Measurements from ENCODE around the gene CCDC107. TPM values are rescaled to one million over a fixed set of nuclear protein-coding genes. Genes with fewer than 3 reads are reported as not detected.
"Not testable (repeated sequence)": the region's sequence is repeated elsewhere in the genome, so short reads cannot be mapped to it uniquely, and the experiment has no call there.

Gene CCDC107, protein sequence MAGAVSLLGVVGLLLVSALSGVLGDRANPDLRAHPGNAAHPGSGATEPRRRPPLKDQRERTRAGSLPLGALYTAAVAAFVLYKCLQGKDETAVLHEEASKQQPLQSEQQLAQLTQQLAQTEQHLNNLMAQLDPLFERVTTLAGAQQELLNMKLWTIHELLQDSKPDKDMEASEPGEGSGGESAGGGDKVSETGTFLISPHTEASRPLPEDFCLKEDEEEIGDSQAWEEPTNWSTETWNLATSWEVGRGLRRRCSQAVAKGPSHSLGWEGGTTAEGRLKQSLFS
- total RNA-seq = 48.4 TPM
- long read RNA-seq, transcript CCDC107-206 (5 exons, 1,242 nt) = major isoform, 44 of 95 reads
- long read RNA-seq, transcript CCDC107-204 (6 exons, 1,173 nt) = minor isoform, 28 of 95 reads
- long read RNA-seq, transcript CCDC107-202 (4 exons, 1,016 nt) = minor isoform, 13 of 95 reads
- long read RNA-seq, partial matches to known transcripts = 4 of 95 reads
- long read RNA-seq, other reads (novel, unspliced or antisense) = 4 of 95 reads

DNA sequence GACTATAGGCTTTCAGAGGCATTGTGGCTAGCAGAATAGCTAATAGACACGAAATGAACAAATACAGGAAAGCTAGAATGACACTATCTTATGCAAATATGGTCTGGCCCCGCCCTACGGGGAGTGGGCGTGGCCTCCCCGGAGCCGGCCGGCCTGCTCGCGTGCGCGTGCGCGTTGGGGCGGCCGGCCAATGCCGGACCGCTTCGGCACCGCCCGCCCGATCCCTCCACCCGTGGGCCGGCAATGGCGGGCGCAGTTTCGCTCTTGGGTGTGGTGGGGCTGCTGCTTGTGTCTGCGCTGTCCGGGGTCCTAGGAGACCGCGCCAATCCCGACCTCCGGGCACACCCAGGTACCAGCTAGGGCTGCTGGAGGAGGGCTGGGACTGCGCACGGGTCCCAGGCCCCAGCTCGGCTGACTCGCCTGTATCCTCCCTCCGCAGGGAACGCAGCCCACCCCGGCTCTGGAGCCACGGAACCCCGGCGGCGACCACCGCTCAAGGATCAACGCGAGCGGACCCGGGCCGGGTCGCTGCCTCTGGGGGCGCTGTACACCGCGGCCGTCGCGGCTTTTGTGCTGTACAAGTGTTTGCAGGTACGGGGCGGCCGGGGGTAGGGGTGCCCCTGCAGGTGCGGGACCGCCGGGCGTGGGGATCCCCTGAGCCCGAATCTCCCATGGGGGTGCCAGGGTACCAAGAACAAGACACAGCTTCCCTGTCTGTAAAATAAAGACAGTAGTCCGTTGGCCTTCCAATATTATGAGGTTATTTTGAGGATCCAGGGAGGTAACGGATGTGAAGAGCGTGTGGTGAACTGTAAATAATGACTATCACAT is at the start of gene CCDC107:
CCDC107 (plus strand) TSS at position 156 of the 831 bp plus-strand sequence; CDS start at position 244, 88 bp downstream.
- DNase-seq (peak; percentile 91), ATAC-seq (ENCODE audit: poor library complexity) (peak; percentile 87)
- intact Hi-C loops (cut with DNase I) = no loop called here

DNA sequence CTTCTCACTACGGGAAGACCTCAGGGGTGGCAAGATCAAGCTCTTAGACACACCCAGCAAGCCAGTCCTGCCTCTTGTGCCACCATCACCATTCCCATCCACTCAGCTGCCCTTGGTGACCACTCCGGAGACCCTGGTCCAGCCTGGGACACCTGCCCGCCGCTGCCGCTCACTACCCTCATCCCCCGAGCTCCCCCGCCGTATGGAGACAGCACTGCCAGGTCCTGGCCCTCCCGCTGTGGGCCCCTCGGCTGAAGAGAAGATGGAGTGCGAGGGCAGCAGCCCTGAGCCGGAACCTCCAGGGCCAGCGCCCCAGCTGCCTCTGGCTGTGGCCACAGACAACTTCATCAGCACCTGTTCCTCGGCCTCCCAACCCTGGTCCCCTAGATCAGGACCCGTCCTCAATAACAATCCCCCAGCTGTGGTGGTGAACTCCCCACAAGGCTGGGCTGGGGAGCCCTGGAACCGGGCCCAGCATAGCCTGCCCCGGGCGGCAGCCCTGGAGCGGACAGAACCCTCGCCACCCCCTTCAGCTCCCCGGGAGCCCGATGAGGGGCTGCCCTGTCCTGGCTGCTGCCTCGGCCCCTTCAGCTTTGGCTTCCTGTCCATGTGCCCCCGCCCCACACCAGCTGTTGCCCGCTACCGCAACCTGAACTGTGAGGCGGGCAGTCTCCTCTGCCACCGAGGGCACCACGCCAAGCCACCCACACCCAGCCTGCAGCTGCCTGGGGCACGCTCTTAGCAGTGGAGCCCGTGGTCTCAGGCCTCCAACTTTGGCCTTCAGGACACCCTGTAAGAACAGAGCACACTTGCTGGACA is 48.9 kb upstream of the CCDC107 start:
- intact Hi-C loops (cut with DNase I) = no loop called here
- no peak for ATAC-seq (ENCODE audit: poor library complexity)
- DNase-seq = no peak

DNA sequence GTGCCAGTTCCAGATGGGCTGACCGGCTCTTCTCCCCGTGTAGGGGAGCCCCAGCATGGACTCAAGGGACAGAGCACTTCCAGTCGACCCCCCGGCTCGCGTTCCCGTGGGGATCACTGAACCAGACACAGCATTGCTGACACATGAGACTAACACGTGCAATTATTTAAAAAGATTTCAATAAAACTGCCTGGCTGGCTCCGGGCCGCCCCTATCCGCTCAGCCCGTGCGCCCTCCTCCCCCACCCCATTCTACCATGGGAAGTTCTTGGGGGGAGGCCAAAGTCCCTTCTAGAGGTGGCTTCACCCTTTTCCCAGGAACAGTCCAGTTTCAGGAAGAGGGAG is 48.3 kb upstream of the CCDC107 start:
- ATAC-seq (ENCODE audit: poor library complexity) (no peak), DNase-seq (no peak)
- intact Hi-C loops (cut with DNase I) = no loop called here

DNA sequence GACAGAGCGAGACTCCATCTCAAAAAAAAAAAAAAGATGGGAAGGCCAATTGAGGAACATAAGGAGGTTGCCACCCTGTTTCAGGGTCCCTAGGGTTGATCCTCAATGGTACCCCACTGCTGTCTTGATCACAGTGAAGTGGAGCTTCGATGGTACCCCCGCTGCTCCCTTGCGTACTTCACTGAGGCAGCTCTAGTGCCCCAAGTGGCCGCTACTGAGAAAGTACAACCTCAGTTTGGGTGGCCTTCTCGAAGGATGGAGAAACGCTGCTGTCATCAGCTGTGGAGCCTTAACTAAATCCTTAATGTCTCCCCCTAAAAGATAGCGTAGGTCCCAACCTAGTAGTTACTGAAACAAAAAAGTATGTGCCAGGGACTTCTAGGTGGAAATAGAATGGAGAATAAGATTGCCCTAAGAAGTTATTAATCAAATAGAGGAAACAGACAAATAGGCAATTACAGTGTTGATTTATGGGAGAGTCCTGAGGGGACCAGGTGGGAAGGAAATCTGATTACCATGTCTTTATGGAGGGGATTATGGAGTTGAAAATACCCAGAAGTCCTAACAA is 46.8 kb upstream of the CCDC107 start:
- DNase-seq = no peak
- intact Hi-C loops (cut with DNase I) = no loop called here
- peak; percentile 68 for ATAC-seq (ENCODE audit: poor library complexity)

DNA sequence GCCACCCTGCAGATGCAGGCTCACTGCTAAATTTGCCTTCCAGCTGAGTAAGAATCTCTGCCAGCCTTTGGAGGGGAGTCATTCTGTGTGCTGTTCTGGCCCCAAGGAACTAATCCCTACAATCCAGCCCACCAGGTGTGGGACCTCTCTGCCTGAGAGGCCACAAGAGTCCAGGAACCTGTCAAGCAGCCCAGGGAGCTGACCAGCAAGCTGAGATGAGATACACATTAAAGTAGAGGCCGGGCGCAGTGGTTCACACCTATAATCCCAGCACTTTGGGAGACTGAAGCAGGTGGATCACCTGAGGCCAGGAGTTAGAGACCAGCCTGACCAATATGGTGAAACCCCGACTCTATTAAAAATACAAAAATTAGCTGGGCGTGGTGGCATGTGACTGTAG is 46.0 kb upstream of the CCDC107 start:
- ATAC-seq (ENCODE audit: poor library complexity); intact Hi-C loops (cut with DNase I); DNase-seq: not testable (repeated sequence)

DNA sequence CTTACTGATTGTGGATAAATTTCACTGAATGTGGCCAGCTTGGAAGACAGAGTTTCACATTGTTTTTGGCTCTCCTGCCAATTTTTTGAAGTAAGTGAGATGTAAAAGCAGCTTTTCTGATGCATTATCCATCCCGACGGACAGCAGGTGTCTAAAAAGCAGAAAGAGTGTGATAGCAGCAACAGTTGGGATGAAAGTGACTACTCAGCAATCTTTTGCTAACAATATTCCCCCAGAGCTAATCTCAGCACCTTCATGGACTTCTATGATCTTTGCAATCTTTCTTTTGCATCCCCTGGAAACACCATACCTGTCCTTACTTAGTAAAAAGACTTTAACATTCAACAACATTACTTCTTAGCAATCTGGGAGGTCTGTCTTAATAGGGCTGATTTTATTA is 45.2 kb upstream of the CCDC107 start:
- ATAC-seq (ENCODE audit: poor library complexity) (no peak), DNase-seq (no peak)
- intact Hi-C loops (cut with DNase I) = no loop called here

DNA sequence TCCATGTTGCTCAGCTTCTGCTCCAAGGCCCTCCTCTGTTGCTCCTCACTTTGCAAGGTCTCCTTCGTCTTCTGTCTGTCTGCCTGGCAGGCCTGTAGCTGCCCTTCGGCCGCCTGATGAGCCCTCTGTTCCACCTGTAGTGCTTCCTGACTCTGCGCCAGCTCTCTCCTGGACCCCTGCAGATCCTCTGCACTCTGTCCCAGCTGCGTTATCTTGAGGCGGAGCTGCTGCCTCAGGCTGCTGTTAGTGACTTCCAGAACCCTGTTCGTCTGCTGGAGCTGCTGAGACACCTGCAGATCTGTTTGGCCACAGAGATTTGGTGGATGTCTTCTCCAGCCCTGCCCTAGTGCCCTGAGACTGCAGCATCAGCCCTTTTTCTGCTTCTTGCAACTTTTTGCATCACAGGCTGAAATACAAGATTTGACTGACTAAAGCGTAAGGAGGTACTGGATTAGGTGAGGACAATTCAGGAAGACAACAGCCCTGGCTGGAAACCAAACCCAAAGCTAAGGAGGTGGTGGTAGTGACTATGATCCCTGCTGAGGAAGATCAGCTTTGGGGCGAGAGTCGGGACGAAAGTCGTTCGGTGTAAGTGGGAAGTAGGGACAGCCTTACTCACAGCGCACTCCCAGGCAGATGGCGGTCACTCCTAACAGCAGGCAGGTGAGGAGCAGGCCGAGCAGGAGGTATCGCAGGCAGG is 42.0 kb upstream of the CCDC107 start:
- ATAC-seq (ENCODE audit: poor library complexity) (no peak), DNase-seq (no peak)
- intact Hi-C loops (cut with DNase I) = no loop called here

DNA sequence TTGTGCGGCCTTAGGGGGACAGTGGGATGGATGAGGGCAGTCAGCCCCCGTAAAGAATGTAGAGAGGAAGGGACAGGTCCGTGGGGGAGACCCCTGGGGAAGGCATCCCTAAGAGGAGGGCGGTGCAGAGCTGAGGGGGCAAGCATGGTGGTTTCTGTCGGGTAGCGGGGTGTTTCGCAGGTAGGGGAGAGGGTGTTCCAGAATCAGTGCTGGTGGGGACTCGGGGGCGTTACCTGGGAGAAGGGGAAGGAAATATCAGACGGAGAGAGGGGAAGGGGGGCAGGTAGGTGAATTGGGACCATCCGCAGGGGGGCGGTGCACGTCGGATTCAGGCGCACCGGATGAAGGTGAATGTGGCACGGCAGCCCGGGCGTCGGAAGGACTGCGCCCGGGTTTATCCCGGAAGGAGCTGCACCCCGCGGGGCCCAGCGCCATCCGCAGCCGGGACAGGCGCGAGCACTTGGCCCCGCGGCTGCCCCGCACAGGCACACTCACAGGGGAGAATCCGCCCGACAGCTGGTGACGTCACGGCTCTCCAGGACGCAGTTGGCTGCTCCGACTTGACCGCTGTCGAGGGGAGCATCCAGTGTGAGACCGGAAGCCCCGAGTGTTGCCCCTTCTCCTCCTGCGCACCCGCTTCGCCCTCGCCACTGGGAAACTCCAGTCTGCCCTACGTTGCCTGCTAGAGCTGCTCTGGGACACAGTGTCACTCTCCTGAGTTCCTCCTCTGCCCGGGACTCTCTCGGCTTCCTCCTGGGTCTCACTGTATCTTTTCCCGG is 41.2 kb upstream of the CCDC107 start:
- ATAC-seq (ENCODE audit: poor library complexity) (peak; percentile 66), DNase-seq (peak; percentile 84)
- intact Hi-C loops (cut with DNase I) = no loop called here

DNA sequence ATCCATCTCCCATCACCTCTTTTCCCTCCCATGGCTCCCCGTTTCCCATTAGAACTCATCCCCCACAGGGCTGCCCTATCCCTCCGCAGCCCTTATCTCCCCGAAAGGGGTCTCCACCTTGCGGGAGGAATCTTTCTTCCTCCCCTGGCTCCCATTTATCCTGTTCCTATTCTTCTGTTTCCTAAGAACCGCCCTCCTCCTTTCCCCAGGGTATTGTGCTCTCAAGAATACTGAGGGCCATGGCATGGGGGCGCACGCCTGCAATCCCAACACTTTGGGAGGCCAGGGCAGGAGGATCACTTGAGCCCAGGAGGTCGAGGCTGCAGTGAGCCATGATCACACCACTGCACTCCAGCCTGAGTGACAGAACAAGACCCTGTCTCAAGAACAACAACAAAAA is 40.5 kb upstream of the CCDC107 start:
- DNase-seq (no peak), ATAC-seq (ENCODE audit: poor library complexity) (no peak)
- intact Hi-C loops (cut with DNase I) = no loop called here

DNA sequence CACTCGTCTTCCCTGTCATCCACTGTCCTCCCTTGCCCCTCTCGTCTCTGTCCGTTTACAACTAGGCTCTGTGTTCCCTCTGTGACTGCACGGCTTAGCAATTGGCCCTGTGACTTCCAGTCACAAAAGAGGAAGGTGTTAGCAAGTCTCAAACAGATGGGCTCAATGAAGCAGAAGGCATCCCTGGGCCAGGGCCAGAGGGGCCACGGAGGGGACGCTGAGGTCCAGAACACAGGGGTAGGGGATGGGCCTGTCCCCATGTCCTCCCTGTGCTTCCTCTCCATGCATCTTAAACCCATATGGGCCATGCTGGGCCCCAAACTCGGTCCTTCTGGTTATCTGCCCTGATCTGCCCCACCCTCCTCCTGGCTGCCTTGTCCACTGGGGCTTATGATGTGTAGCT is 39.8 kb upstream of the CCDC107 start, which contains the start of gene CD72:
CD72 (minus strand) TSS at position 89 of the 403 bp plus-strand sequence. CDS start 110 bp downstream, outside the sequence.
- intact Hi-C loops (cut with DNase I) = no loop called here
- DNase-seq (no peak), ATAC-seq (ENCODE audit: poor library complexity) (peak; percentile 28)

DNA sequence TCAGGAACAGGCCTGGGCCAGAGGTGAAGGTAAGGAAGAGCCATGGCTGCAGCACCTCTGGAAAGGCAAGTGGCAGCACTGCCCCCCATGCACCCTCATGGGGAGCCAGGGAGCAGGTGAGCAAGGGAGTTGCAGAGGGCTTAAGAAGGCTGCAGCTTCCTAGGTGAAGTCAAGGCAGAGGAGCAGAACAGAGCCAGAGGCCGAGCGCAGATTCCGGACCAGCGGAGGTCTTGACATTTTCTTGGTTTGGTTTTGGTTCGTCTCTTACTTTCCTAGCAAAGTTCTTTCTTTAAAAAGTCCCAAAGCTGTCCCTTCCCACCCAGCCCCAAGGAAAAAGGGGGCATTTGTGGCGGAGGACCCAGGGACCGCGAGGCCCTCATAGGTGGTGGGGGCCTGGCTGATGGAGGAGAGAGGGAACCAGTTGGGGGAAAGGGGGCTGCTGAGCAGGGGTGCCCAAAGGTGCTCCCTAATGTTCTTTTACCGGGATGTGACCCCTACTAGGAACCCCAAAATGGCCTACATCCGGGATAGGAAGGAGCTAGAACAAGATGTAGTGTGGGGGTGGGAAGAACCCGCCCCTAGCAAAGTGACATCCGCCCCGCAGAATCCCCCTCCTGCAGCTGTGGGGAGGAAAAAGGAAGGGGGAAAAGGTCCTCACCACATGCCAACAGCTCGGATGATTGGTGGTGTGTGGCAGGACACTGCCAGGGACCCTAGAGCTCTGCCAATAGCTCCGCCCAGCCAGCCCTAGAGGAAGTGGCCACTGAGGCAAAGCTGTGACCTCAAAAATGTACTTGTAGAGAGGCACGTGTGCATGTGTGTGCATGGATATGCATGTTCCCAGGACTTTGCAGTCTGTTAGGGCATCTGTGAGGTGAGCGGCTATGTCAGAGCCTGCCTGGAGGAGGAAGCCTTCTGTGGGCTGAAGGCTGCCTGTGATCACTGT is 39.0 kb upstream of the CCDC107 start:
- ATAC-seq (ENCODE audit: poor library complexity) (peak; percentile 37), DNase-seq (no peak)
- intact Hi-C loops (cut with DNase I) = no loop called here

DNA sequence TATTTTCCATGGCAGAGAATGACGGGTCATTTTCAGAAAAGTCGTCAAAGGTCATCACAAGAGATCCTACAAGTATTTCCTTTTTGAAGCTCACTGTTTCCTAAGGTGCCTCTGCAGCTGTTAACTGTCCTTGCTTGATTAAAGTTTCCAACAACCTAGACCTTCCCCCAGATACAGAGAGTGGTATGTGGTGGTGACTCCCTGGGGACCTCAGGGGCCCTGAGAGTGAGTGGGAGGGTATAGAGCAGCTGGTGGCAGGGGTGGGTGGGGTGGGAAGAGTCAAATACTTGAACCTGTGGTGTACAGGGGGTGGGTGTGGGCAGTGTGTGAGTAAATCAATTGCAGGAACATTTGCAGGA is 38.3 kb upstream of the CCDC107 start:
- intact Hi-C loops (cut with DNase I) = no loop called here
- ATAC-seq (ENCODE audit: poor library complexity) = no peak

DNA sequence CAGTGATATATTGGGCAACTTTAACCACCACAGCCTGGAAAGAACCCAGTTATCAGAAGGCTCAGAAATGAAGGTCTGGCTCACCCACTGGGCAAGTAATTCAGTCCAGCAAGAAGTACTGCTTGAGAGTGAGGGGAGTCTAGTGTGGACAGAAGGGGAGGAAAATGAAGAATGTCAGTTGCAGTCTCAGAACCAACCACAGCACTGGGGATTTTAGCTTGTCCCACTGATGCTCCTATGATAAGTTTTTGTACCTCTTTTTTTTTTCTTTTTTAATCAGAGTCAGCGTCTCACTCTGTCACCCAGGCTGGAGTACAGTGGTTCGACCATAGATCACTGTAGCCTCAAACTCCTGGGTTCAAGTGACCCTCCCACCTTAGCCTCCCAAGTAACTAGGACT is 30.5 kb upstream of the CCDC107 start:
- intact Hi-C loops (cut with DNase I) = no loop called here
- DNase-seq (no peak), ATAC-seq (ENCODE audit: poor library complexity) (no peak)

More for the DNA sequence above, 38.3 kb upstream of the CCDC107 start:
- DNase-seq = no peak

DNA sequence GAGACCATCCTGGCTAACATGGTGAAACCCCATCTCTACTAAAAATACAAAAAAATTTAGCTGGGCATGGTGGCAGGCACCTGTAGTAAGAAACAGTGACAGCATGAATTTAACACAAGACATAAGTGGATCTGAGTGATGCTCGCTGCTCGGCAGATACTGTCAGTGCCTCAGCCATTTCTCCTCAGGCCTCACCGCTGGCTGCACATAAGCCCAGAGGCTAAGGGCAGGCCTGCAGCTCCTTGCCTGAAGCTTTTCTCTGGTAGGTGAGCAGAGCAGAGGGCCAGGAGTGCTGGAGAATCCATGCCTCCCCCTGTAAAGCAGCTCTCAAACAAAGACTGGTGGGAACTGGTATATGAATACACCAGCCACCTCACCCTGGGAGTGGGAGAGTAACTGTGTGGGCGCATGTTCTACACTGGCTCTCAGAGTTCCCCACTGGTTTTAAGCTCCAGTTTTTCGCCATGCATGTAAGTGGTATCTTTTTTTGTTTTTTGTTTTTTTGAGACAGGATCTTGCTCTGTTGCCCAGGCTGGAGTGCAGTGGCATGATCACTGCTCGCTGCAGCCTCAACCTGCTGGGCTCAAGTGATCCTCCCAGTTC is 29.6 kb upstream of the CCDC107 start:
- ATAC-seq (ENCODE audit: poor library complexity) (no peak), DNase-seq (no peak)
- intact Hi-C loops (cut with DNase I) = no loop called here

DNA sequence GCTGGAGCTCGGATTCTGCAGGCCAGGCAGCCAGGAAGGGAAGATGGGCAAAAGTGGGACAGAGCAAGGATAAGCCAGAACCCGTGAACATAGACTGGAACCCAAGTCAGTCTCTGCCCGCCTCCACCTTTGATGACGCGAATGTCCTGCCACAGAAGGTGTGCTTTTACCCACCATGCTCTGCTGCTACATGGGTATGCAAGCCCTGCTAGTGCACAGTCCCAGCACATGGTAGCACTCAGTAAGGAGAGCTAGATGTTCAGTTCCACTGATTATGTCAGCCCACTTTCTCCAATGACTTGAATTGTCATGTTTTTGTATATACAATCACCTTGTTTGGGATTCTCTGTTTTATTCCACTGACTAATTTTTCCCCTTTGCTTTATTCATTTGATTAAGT is 28.5 kb upstream of the CCDC107 start:
- intact Hi-C loops (cut with DNase I) = no loop called here
- DNase-seq = no peak
- ATAC-seq (ENCODE audit: poor library complexity) = no peak

DNA sequence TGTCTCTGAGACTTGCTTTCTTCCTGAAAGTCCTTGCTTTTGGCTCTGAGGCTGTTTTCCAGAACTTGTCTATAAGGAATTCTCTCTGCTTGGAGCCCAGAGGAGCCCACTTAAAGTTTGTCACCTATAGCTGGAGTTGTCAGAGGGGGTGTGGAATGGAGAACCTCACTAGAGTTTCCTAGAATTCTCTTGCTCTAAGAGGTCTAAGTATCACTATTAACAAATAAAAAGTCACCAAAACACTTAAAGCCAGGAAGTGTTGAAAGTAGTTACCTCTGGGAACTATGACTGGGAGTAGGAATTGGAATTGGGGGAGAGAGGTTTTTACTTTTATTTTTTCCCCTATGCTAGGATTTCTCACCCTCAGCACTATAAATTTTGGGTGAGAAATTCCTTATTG is 22.4 kb upstream of the CCDC107 start:
- intact Hi-C loops (cut with DNase I) = no loop called here
- ATAC-seq (ENCODE audit: poor library complexity) (no peak), DNase-seq (no peak)

Measured in Right ventricle myocardium superior (tissue), 1 donor.